Regular cardiac myocyte (primary cell): ENCODE data around the gene ARSJ. TPM values are rescaled to one million over a fixed set of nuclear protein-coding genes. Genes with fewer than 3 reads are reported as not detected.

ENCODE experiments used
- total RNA-seq: library from RNA; depleted of rRNA; stranded (reverse); fragments of >200 nt; gene quantifications from 2 replicates; pipeline ENCODE4 v1.2.3, GENCODE V29; 2014

ARSJ gene
- 51.3 and 65.8 TPM in 2 replicates for total RNA-seq

DNA sequence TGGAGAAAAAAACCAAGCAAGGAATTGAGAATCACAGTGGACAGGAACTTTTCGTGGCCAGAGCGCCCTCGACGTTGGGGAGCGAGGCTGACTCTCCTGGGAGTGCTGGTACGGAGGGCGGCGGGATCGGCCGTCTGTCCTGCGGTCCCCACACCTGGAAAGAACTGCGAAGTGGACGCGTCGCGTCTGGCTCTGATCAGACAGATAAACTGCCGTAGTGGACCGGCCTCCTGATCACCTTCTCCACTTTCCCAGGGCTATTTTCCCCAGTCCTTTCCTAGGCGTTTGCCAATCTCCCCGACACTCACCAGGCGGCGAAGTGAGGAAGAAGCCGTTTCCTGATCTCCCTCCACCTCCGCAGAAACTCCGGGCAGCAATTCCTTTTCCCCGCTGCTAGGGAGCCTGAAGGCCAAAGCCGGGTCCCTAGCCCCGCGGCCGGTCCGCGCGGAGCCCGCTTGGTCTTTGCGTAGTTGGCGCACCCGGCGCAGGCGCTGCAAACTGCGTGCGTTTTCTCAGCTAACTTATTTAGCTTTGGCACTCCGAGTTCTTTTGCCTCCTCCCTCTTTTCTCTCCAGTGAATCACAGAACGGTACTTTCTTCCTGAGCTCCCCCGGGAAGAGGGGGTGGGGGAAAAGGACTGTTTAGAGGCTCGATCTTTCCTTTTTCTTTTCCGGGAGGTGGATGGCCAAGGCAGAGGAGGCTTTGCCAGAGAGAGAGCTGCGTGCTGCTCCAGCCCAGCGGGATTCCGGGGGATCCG is at the start of gene ARSJ:
Gene ARSJ, minus strand, starts transcription at position 500 of the 757 bp plus-strand sequence. CDS start 813 bp downstream, outside the sequence.

Other genes with a start within 250 kb of the ARSJ start
- gene CAMK2D, start 217.9 kb downstream of the ARSJ start, total RNA-seq, result 124 and 219 TPM in 2 replicates